NCI-H345 treated with DMSO at 0.1 percent for 48 hours (cell line): ENCODE data around the gene SPATA12.

Source experiments
- DNase-seq: peaks from one replicate; lab custom pipeline; 2025; ENCODE audit not compliant: unreplicated experiment; lab: John Stamatoyannopoulos, UW

The SPATA12 gene

DNA sequence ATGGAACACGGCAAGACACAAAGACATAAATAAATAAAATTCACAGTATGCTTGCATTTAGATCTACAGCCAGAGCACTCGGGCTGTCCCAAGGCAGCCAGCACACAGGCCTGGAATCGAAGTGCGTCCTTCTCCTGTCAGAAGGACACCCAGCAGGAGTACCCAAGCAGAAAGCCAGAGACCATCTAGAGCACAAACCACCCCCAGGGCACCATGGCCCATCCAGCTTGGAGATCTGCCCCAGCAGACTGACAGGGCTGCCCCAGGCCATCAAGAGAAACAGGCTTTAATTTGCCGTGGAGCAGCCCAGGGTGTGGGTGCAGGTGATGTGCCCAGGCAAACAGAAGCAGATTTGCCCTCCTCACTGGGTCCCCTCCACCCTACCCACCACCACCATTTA is 7.8 kb upstream of the SPATA12 start:
- DNase-seq = no peak

DNA sequence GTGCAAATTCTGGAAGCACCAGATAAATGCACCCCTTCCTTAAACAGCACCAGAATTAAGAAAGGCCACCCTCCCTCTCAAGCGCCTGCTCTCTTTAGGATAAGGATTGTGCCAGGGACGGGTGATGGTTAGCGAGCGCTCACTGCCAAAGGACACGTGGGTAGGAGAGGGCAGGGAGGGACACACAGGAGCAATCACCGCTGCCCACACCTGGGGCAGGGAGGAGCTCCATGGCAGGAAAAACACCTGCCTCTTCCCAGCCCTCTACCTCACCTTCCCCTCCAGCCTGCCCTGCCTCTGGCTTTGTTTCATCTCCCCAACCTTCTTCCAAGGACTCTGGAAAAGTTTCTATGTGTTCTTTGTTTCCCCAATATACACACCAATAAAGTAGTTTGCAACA is 7.3 kb upstream of the SPATA12 start:
- no peak for DNase-seq

DNA sequence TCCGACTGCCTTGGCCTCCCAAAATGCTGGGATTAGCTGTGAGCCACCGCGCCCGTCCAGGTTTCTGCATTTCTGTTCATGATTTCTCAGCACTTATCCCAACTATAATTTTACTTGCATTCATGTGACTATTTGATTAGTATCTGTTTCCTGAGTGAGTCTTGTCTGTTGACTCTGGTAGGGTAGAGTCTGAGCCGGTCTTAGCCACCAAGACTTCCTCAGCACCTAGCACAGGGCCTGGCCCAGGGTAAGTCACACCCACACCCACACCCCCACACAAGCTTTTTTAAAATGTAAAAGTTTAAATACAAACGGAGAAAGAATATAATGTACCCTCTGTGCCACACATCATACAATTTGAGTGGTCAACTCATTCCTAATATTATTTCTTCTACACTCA is 3.1 kb upstream of the SPATA12 start:
- no peak for DNase-seq

DNA sequence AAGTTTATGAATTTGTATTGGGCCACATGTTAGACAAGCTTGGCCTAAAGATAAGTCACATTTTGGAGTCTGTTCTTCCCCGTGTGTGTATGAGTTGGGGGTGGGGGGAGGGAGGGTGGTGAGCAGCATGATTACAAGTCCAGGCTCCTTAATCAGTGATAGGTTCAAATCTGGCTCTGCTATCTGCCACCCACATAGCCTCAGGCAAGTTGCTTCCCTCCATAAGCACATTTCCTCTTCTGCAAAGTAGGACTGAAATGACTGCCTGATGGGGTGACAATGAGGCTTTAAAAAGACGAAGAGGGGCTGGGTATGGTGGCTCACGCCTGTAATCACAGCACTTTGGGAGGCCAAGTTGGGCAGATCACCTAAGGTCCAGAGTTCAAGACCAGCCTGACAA is 1.1 kb upstream of the SPATA12 start:
- DNase-seq = no peak

DNA sequence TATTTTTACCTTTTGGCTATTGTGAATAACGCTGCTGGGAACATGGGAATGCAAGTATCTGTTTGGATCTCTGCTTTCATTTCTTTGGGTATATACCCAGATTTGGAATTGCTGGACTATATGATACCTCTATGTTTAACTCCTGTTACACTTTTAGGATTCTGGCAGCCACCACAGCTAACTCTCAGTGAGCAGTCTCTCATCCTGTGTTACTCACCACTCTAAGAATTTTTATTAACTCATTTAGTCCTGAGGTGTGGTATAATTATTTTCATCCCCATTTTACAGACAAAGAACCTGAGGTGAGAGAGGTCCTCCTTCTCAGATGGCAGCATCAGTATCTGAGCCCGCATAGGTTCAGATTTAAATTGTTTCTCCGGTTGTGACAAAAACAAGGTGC is 1.1 kb downstream of the SPATA12 start:
- no peak for DNase-seq

DNA sequence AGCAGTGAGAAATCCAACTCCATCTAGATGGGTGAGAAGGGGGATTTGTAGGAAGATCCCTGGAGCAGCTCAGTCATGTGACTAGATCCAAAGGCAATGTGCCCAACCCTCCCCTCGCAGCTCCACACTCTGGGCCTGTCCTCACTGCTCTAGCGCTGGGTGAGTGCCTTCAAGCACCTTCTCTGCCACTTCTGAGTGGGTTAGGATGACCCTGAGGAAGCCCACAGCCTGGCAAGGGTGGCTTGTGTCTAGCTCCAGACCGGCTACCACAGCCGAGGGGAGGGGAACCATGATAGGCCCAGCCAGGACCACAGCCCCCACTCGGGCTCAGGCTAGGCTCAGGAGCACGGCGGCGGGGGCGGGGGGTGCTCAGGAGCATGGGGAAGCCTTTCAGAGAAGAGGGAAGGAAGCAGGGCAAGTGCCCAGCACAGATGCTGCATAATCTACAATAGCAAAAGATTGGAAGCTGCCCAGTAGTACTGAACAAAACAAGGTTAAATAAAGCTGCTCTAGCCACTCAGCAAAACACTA is 1.7 kb downstream of the SPATA12 start:
- DNase-seq = no peak

DNA sequence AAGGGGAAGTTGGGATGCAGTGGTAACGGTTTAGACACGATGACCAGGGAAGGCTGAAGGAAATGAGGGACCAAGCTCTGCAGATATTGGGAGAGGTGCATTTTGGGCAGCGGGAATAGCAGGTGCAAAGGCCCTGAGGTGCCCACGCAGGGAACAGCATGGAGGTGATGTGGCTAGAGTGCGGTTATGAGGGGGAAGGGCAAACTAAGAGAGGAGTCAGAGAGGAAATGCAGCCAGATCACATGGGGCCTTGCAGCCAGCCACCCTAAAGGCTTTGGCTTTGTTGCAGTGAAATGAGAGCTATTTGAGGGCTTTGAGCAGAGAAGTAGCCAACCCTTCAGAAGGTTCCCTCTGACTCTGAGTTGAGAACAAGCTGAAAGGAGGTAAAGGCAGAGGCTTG is 2.6 kb downstream of the SPATA12 start:
- no peak for DNase-seq

DNA sequence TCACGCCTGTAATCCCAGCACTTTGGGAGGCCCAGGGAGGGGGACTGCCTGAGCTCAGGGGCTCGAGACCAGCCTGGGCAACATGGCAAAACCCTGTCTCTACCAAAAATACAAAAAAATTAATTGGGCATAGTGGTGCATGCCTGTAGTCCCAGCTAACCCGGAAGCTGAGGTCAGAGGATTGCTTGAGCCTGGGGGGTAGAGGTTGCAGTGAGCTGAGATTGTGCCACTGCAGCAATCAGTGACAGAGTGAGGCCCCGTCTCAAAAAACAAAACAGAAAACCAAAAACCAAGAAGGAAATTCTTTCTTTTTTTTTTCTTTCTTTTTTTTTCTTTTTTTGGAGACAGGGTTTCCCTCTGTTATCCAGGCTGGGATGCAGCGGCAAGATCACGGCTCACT is 3.5 kb downstream of the SPATA12 start:
- DNase-seq = no peak

DNA sequence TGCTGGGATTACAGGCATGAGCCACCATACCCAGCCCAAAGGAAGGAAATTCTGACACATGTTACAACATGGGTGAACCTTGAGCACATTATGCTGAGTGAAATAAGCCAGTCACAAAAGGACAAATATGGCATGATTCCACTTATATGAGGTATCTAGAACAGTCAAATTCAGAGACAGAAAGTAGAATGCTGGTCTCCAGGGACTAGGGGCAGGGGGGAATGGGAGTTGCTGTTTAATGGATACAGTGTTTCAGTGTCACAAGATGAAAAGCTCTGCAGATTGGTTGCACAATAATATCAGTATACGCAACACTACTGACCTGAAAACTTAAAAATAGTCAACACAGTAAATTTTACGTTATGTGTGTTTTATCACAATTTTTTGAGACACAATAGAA is 4.1 kb downstream of the SPATA12 start:
- DNase-seq = no peak

DNA sequence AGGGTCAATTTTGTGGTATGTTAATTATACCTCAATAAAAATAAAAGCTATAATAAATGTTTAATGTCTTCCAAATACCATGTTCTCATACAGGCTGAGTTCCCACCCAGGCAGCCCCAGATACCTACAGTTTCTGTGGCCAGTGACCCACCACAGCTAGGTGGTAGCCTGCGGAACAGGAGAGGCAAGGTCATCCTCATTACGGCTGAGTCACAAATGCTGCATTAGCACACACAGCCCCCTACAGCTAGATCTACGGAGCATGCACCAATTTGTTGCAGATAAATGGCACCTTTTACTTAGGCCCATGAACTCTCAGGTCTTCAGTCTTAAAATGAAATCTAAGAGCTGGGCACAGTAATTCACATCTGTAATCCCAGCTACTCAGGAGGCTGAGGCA is 5.1 kb downstream of the SPATA12 start:
- DNase-seq = no peak

DNA sequence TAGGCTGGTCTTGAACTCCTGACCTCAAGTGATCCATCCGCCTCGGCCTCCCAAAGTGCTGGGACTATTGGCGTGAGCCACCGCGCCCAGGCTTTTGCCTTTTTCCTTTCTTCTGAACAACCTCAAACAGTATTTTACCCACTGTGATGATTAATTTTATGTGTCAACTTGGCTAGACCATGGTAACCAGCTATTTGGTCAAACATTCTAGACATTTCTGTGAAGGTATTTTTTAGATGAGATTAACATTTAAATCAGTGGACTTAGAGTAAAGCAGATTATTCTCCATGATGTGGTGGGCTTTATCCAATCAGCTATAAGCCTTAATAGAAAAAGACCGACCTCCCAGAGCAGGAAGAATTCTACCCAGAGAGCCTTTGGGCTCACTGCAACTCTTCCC is 6.0 kb downstream of the SPATA12 start:
- DNase-seq = no peak

DNA sequence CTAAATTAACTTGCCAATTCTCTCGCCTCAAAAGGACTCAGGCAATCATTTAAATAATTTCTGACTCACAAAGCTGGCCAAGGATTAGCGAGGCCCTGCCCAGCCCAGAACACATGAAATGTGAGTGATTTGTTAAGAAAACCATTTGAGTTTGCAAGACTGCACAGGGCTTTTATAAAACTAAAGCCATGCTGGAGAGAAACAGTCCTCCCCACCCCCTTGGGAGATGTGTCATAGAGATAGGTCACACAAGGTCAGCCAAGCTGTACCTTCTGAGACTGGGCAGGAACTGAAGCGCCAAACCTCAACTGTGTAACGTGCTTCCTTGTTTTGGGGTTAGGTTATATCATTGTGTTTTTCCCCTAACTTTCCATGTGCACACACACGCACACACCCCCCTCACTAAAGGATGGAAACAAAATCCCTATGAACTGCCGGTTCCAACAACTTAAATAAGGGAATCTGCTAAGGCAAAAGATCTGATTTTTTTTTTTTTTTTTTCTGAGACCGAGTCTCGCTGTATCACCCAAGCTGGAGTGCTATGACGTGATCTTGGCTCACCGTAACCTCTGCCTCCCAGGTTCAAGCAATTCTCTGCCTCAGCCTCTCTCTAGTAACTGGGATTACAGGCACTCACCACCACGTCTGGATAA is 8.1 kb downstream of the SPATA12 start:
- DNase-seq = no peak

DNA sequence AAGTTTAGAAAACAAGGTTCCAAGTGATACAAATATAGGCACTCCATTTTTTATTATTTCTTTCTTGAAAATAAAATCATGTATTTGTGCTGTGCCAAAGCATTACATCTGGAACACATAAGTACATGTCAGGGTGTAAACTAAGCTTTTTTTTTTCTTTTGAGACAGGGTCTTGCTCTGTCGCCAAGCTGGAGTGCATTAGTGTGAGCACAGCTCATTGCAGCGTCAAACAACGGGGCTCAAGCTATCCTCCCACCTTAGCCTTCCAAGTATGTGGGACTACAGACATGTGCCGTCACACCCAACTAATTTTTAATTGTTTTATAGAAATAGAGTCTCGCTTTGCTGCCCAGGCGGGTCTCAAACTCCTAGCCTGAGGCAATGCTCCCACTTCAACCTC is 9.0 kb downstream of the SPATA12 start:
- no peak for DNase-seq

DNA sequence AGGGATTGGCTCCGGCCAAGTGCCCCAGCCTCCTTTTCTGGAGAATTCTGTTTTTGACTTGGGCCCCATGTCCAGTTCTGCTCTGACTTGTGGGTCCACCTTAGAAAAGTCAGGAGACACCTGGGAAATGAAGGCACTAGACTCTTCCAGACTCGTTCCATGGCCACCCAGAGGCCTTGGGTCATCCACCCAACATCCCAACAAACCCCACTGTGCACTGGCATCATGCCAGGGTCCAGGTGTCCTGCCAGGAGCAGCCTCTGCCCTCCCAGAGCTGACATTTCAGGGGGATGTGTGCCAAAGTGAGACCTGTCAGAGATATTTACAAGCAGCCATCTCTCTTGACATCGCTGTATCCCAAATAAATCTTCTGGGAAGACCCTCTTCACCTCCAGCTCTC is 13.2 kb downstream of the SPATA12 start:
- DNase-seq = no peak

DNA sequence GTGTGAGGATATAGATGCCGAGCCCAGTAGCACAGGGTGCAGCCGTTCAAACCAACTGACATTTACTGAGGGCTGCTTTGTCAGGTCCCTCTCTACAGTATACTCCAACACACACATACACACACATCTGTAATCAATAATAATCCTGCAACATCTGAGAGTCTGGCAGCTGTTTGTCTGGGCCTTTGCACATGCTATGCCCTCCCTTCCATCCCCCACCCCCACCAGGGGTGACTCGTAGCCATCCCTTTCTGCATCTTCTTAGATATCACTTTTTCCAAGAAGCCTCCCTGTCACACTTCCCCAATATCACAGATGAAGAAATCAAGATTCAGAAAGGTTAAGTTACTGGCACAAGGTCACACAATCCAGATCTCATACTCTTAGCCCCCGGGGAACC is 13.7 kb downstream of the SPATA12 start:
- DNase-seq = no peak

DNA sequence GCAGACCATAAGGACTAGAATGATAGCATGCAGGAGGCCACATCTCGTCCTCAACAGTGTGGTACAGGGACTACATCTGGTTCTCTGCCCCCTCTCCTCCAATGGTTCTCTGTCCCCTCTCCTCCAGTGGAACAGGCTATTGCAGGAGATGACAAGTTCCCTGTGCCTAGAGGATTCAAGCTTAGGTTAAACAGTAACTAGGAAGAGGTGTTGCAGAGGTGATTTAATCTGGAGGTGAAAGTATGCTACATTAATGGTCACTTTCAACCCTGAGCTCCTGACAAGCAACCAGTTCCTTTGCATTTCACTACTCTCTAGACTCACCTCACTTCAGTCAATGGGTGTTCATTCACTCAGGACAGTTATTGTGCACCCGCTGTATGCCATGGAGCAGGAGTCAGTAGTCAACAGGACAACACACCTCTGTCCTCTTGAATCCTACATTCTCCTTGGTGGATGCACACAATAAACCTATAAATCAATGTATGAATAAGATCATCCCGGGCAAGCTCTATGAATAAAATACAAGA is 16.0 kb downstream of the SPATA12 start:
- no peak for DNase-seq

DNA sequence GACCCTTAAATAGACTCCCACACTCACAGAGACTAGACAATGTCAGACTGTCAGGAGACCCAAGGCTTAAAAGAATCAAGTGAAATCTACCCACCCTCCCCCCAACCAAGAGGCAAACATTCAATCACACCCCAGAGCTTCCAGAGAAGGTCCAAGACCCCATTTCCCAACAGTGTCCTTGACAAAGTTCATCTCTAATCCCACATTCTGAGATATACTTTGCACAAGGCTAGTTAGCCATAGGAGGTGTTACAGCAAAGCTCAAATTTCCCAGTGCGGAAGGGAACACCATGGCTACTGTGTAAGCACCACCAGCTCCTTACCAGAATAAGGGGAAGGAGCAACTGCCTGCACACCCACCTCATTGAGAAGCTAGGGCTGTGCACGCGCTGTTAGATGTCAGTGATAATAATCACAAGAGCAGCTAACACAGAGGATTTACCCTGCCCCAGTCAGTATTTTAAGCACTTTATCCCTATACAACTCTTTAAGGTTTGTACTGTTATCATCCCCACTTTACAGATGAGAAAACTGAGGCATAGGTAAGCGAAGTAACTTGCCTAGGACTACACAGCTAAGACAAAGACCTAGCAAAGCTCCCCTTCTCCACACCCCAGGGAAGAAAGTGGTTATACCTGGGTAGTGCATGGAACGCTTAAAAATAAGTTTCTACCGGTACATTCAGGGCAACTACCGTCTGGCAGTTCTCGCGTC is 17.3 kb downstream of the SPATA12 start:
- DNase-seq = no peak

DNA sequence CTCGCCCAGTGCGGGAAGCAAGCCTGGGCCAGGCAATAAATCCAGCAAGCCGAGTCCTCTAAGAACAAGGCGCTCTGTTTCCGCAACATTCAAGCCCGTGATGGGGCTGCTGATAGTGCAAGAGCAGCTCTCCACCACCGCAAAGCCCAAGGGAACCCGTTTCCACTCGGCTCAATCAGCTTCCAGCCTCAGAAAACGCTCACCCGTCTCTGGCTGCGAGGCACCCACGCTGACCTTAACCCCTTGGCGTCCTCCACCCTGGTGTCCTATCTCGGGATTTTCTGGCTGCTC is 17.8 kb downstream of the SPATA12 start:
- no peak for DNase-seq

DNA sequence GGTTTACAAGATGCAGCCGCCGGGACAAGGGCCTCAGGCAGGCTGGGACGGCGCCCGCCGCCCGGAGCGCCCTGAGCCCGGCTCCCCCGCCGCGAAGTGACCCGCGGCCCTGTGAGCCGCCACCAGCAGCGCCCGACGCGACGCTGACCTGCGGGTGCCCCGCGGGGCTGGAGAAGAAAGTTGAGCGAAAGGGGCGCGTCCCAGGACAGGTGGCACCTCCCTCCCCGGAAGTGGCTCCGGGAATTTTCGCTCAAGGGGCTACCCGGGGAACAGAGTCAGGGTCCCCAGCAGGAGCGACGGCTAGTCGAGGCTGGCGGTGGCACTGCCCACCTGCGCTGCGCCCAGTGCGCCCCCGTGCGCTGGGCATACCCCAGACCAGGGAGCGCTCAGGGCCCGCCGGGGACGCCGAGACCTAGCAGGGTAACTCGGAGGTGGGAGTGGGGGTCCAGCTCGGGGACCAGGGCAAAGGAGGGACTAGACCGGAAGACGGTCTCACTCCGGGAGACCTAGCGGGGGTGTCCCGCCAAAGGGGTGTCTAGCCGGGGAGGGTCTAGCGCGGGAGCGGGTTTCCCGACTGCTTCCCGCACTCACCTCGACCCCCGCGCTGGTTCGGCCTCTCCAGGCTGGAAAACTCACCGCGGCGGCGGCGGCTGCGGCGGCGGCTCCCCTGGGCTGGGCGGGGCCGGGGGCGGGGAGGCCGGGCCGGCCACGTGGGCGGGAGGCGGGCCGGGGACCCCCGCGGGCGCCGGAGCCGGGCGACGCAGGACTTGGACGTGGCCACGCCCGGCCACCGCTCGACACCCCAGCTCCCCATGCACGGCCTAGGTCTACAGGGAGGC is 18.4 kb downstream of the SPATA12 start:
- peak; percentile 4 for DNase-seq

DNA sequence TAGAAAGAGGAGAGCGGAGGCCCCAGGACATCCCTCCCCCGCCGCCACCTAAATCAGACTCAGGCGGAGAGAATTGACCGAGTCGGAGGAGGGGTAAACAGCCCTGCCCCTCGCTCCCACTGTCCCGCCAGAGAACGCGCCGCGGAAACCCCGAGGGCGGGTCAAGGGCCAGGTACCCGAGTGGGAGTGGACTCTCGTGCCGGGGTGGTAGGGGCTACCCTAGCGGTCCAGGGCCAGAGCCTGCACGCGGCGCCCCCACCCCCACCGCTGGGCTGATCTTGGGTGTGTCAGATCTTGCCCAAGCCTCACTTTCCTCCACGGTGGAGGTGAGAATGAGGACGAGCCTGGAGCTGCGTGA is 19.0 kb downstream of the SPATA12 start:
- no peak for DNase-seq

DNA sequence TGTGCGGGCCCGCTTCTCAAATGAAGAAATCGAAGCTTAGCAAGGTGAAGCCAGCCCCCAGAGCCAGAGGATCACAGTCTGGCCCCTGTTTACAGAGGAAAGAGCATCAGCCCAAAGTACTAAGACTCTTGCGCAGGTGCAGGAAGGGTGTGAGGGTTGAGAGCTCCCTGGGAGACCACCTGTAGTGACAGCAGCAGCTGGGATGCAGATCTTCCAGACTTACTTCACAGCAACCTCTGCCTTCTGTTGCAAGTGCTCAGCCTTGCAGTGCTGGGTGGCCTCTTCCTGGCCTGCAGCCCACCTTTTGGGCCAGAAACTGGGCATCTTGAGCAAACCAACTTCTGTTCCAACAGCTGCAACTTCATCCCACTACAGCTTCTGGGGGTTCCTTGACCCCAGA is 19.7 kb downstream of the SPATA12 start:
- DNase-seq = no peak

DNA sequence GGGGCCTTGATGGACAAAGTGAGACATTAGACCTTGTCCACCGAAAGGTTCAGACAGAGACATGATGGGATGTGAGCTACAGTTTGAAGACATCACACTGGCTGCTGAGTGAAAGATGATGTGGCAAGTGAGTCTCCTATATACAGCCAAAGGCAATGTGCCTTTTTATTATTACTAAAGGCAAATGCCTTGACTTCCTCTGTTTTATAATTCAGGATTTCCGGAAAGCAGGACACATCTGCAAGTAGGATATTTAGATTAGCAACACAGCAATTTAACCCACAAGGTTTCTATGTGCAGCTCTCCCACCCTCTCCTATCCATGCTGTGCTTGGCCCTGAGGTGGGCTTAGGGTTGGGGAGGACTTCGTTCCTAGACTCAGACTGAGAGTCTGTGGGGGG is 20.7 kb downstream of the SPATA12 start:
- DNase-seq = no peak
